ENCODE results near the gene MTREX. TPM values are rescaled to one million over a fixed set of nuclear protein-coding genes. Genes with fewer than 3 reads are reported as not detected.

Gene MTREX
- polyA plus RNA-seq, 2 of the 4 experiments (the other 2 are of a cell fraction) = 74.8 to 99.8 TPM

GRCh38 chr5:55325621-55326020 is 17.8 kb downstream of the MTREX start:
- ATAC-seq (no peak), DNase-seq (ENCODE audit: low read depth in 1 of 2, low spot score in 1 of 2) (no peak), FAIRE-seq (no peak)
- Histone ChIP-seq H3K9me3 (no peaks in the 10 kb centered on the region), H3K27ac (no peak overlapping the region), H3K4me1 (peaks cover 1% of the 10 kb centered on the region; the same call in 2 of the 3 replicates), H3K4me3 (no peak overlapping the region), H3K4me2 (no peak overlapping the region)
- TF ChIP-seq GATA3 (IDR thresholded peaks at IDR 0.05; ENCODE audit: borderline replicate concordance) (no peak), TFCP2L1 (CRISPR knock-in tag; IDR thresholded peaks at IDR 0.05) (no peak), NPAS2 (CRISPR knock-in tag; IDR thresholded peaks at IDR 0.05; ENCODE audit: borderline replicate concordance) (no peak), MAFK (IDR thresholded peaks at IDR 0.05; ENCODE audit: partially characterized antibody) (no peak)
- WGBS (ENCODE audit: missing lambda C conversion rate) = 97% methylated on average over 5 of the region's 5 CpGs
- CTCF ChIA-PET = interaction anchor here (1.2 to 1.3 kb wide), 2 partner anchors 42 to 367 kb away, joined by 3 to 4 read pairs; no protein-coding TSS in a partner anchor
- POLR2A ChIA-PET = no interaction called here

GRCh38 chr5:55327281-55327680 is 19.5 kb downstream of the MTREX start:
- 89% methylated on average over 2 of the region's 2 CpGs for WGBS (ENCODE audit: missing lambda C conversion rate)
- ATAC-seq (no peak), FAIRE-seq (peak; percentile 72), DNase-seq (ENCODE audit: low read depth in 1 of 2, low spot score in 1 of 2) (no peak)
- CTCF ChIA-PET = no interaction called here
- no peak overlapping the region for H3K27ac ChIP-seq
- POLR2A ChIA-PET = no interaction called here
- no peak overlapping the region for H3K4me2 ChIP-seq
- TF ChIP-seq ZFP36 (IDR thresholded peaks at IDR 0.05; ENCODE audit: borderline replicate concordance, partially characterized antibody) = no peak
- TF ChIP-seq CHD4 (IDR thresholded peaks at IDR 0.05; ENCODE audit: borderline replicate concordance) = no peak
- no peak for TF ChIP-seq MAX (IDR thresholded peaks at IDR 0.05)
- TF ChIP-seq EP300 (IDR thresholded peaks at IDR 0.05) = no peak
- TF ChIP-seq HOXA7 (CRISPR knock-in tag; IDR thresholded peaks at IDR 0.05) = no peak
- TF ChIP-seq JUNB (IDR thresholded peaks at IDR 0.05) = no peak
- no peak for TF ChIP-seq PBX3 (IDR thresholded peaks at IDR 0.05)
- TF ChIP-seq NFE2L2 (conservative IDR thresholded peaks at IDR 0.05; ENCODE audit: low read length) = no peak
- TF ChIP-seq ELK1 (IDR thresholded peaks at IDR 0.05; ENCODE audit: low read depth, low read length) = no peak
- TF ChIP-seq RNF2 (IDR thresholded peaks at IDR 0.05; ENCODE audit: borderline replicate concordance, low read depth) = no peak
- TF ChIP-seq ZC3H11A (IDR thresholded peaks at IDR 0.05) = no peak
- no peak for TF ChIP-seq USF2 (IDR thresholded peaks at IDR 0.05)
- TF ChIP-seq REST (IDR thresholded peaks at IDR 0.05) = no peak
- no peak for TF ChIP-seq MYC (IDR thresholded peaks at IDR 0.05; ENCODE audit: borderline replicate concordance, low read length)
- TF ChIP-seq GATA3 (IDR thresholded peaks at IDR 0.05; ENCODE audit: borderline replicate concordance) = no peak
- H3K4me1 ChIP-seq = no peaks in the 10 kb centered on the region
- H3K4me3 ChIP-seq = no peak overlapping the region
- H3K9me3 ChIP-seq = no peaks in the 10 kb centered on the region
